HepG2 (cell line): Measurements from ENCODE around the gene HIRA. TPM values are rescaled to one million over a fixed set of nuclear protein-coding genes. Genes with fewer than 3 reads are reported as not detected.

Experiments used
- HOMEZ ChIP-seq: IDR thresholded peaks from 2 replicates; pipeline ENCODE4 v1.6.1; 2016; ENCODE audit warnings: low read depth
- MTF1 ChIP-seq: sonication (generic); formaldehyde crosslinking; IDR thresholded peaks from 2 replicates; pipeline ENCODE4 v1.5.0; 2020; ENCODE audit warnings: missing genetic modification reagents
- POLR2A ChIP-seq, 2 experiments: IDR thresholded peaks; 2 replicates each; pipeline ENCODE4 v1.6.1; 2011; ENCODE audit warnings: low read depth in 2 of 2, low read length in 2 of 2, mild to moderate bottlenecking in 1 of 2, moderate library complexity in 1 of 2; ENCODE audit not compliant: insufficient read depth in 1 of 2
- RNF2 ChIP-seq: fragments of 450-650 bp; conservative IDR thresholded peaks from 2 replicates; pipeline ENCODE4 v1.6.1; 2016; ENCODE audit warnings: low read depth
- ZBTB43 ChIP-seq: sonication (generic); formaldehyde crosslinking; conservative IDR thresholded peaks from 2 replicates; pipeline ENCODE4 v1.4.0; 2020; ENCODE audit warnings: missing genetic modification reagents
- ZGPAT ChIP-seq: IDR thresholded peaks from 2 replicates; pipeline ENCODE4 v1.6.1; 2016; ENCODE audit warnings: mild to moderate bottlenecking
- ZNF318 ChIP-seq: sonication (generic); formaldehyde crosslinking; IDR thresholded peaks from 2 replicates; pipeline ENCODE4 v1.4.0; 2020; ENCODE audit warnings: mild to moderate bottlenecking, missing genetic modification reagents
- ZNF687 ChIP-seq: sonication (generic); formaldehyde crosslinking; IDR thresholded peaks from 2 replicates; pipeline ENCODE4 v1.5.1; 2020; ENCODE audit warnings: mild to moderate bottlenecking, missing genetic modification reagents, moderate library complexity
- ZNF737 ChIP-seq: sonication (generic); formaldehyde crosslinking; IDR thresholded peaks from 2 replicates; pipeline ENCODE4 v1.5.0; 2020; ENCODE audit warnings: missing genetic modification reagents, mild to moderate bottlenecking, borderline replicate concordance
- ZNF746 ChIP-seq: sonication (generic); formaldehyde crosslinking; IDR thresholded peaks from 2 replicates; pipeline ENCODE4 v1.8.0; 2022; ENCODE audit warnings: mild to moderate bottlenecking, missing genetic modification reagents
- ZNF772 ChIP-seq: sonication (generic); formaldehyde crosslinking; IDR thresholded peaks from 2 replicates; pipeline ENCODE4 v1.5.0; 2020; ENCODE audit warnings: mild to moderate bottlenecking, missing genetic modification reagents
- ZNF788 ChIP-seq: sonication (generic); formaldehyde crosslinking; IDR thresholded peaks from 2 replicates; pipeline ENCODE4 v1.5.0; 2020; ENCODE audit warnings: mild to moderate bottlenecking, missing genetic modification reagents, borderline replicate concordance
- polyA plus RNA-seq, 8 experiments: library from polyadenylated mRNA; depleted of rRNA in 3 of 8; stranded (reverse) in 7 of 8; unstranded in 1 of 8; fragments of >200 nt; fragmentation: Illumina TruSeq in 4 of 8; extraction: Trizol in 4 of 8; gene quantifications; 2 replicates each; pipeline versions ENCODE4 v1.2.1 to v1.2.3, GENCODE V29; 2011 to 2016; ENCODE audit warnings: low read depth in 4 of 8, missing spikeins in 1 of 8, mixed read lengths in 1 of 8; ENCODE audit not compliant: insufficient read depth in 1 of 8
- total RNA-seq, 5 experiments: library from RNA; depleted of rRNA; stranded (reverse); fragments of >200 nt; fragmentation: Illumina TruSeq; extraction: Trizol; gene quantifications; 2 replicates each; pipeline ENCODE4 v1.2.3, GENCODE V29; 2016; ENCODE audit warnings: low read depth in 1 of 5

The HIRA gene
- total and polyA plus RNA-seq, 2 of the 13 experiments (the other 11 are each of a cell fraction or from before 2014, with no cell fraction given), result 21.5 to 29.2 TPM

- no peak for TF ChIP-seq HOMEZ
- peak; percentile 97 for TF ChIP-seq ZNF687 (CRISPR knock-in tag)
- TF ChIP-seq ZNF788 (CRISPR knock-in tag), result peak; percentile 100
- peak; percentile 93 to 96 for TF ChIP-seq POLR2A (IDR thresholded peaks at IDR 0.05; ENCODE audit: insufficient read depth in 1 of 2, low read depth in 2 of 2, low read length in 2 of 2)
- peak; percentile 52; the same call in 1 of the 2 replicates for TF ChIP-seq ZNF746 (CRISPR knock-in tag)
- TF ChIP-seq ZNF318 (CRISPR knock-in tag), result peak; percentile 88
- TF ChIP-seq MTF1, result no peak
- peak; percentile 79 for TF ChIP-seq RNF2
- TF ChIP-seq ZBTB43 (CRISPR knock-in tag), result 0 out of 2 replicates have a peak, but pooled peaks have one; percentile 64
- TF ChIP-seq ZNF737 (CRISPR knock-in tag), result no peak
- TF ChIP-seq ZGPAT (CRISPR knock-in tag), result peak; percentile 99
- peak; percentile 97 for TF ChIP-seq ZNF772 (CRISPR knock-in tag)
These were observed 759 bp upstream of the HIRA start, which contains the start of gene MRPL40 (continued) for GRCh38 chr22:19432133-19432851.
